Loucy (cell line): ENCODE measurements around the gene DUSP11.

Experiments used
- CTCF ChIP-seq: fragments of 200-600 bp; sonication (generic); conservative IDR thresholded peaks from 2 replicates; pipeline ENCODE4 v1.5.1; 2014; ENCODE audit warnings: mild to moderate bottlenecking, antibody characterized with exemption, low read length
- EZH2phosphoT487 ChIP-seq: fragments of 200-600 bp; IDR thresholded peaks from 2 replicates; pipeline ENCODE4 v1.6.1; 2018; ENCODE audit warnings: antibody characterized with exemption, mild to moderate bottlenecking, moderate library complexity, borderline replicate concordance

GRCh38 chr2:73828389-73828817 lies 48.5 kb upstream of the DUSP11 start:
- TF ChIP-seq CTCF (no peak), EZH2phosphoT487 (no peak)
